Neural progenitor cell (in vitro differentiated cells): ENCODE results near the gene HEMGN.

Source experiments
- EZH2 ChIP-seq: fragments of 200-600 bp; sonication (generic); IDR thresholded peaks from 2 replicates; pipeline ENCODE4 v1.6.1; 2017; ENCODE audit warnings: antibody characterized with exemption, mild to moderate bottlenecking, moderate library complexity
- EZH2phosphoT487 ChIP-seq: fragments of 200-600 bp; sonication (generic); IDR thresholded peaks from 2 replicates; pipeline ENCODE4 v1.6.1; 2017; ENCODE audit warnings: antibody characterized with exemption
- TF ChIP-seq, protein P1 (sequence below): fragments of 200-600 bp; sonication (generic); IDR thresholded peaks from 2 replicates; pipeline ENCODE4 v1.5.1; 2017; ENCODE audit warnings: antibody characterized with exemption, mild to moderate bottlenecking

DNA sequence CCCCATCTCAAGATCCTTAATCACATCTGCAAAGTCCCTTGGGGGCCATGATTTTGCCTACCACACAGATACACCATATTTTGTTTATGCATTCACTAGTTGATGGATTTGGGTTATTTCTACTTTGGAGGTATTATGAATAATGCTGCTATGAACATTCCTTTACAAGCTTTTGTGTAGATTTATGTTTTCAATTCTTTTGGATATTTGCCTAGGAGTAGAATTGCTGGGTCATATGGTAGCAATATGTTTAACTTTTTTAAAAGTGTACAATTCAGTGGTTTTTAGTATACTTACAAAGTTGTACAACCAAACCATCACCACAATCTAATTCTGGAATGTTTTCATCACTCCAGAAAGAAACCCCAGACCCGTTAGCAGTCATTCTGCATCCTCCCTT is 37.4 kb upstream of the HEMGN start:
- TF ChIP-seq, protein P1, sequence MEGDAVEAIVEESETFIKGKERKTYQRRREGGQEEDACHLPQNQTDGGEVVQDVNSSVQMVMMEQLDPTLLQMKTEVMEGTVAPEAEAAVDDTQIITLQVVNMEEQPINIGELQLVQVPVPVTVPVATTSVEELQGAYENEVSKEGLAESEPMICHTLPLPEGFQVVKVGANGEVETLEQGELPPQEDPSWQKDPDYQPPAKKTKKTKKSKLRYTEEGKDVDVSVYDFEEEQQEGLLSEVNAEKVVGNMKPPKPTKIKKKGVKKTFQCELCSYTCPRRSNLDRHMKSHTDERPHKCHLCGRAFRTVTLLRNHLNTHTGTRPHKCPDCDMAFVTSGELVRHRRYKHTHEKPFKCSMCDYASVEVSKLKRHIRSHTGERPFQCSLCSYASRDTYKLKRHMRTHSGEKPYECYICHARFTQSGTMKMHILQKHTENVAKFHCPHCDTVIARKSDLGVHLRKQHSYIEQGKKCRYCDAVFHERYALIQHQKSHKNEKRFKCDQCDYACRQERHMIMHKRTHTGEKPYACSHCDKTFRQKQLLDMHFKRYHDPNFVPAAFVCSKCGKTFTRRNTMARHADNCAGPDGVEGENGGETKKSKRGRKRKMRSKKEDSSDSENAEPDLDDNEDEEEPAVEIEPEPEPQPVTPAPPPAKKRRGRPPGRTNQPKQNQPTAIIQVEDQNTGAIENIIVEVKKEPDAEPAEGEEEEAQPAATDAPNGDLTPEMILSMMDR = no peak
- TF ChIP-seq EZH2phosphoT487 (no peak), EZH2 (no peak)
